Measurements from ENCODE around the gene TCHHL1.

GRCh38 chr1:152111515-152111968 is 22.7 kb upstream of the TCHHL1 start:
- TF ChIP-seq POLR2A (IDR thresholded peaks at IDR 0.05): no peak
- TF ChIP-seq POLR2AphosphoS5 (IDR thresholded peaks at IDR 0.05; ENCODE audit: insufficient read depth in 1 of 2, low read depth in 1 of 2): no peak

All from vagina (tissue), 2 donors.